Measurements from ENCODE around the gene GSTP1. TPM values are rescaled to one million over a fixed set of nuclear protein-coding genes. Genes with fewer than 3 reads are reported as not detected.
A peak's percentile ranks its signal among the peaks of the same experiment; 100 is the strongest.

Gene GSTP1
- total and polyA plus RNA-seq, 9 of the 15 experiments (the other 6 are each of a cell fraction or from before 2014, with no cell fraction given), result 592 to 2,150 (median 1,204) TPM

DNA sequence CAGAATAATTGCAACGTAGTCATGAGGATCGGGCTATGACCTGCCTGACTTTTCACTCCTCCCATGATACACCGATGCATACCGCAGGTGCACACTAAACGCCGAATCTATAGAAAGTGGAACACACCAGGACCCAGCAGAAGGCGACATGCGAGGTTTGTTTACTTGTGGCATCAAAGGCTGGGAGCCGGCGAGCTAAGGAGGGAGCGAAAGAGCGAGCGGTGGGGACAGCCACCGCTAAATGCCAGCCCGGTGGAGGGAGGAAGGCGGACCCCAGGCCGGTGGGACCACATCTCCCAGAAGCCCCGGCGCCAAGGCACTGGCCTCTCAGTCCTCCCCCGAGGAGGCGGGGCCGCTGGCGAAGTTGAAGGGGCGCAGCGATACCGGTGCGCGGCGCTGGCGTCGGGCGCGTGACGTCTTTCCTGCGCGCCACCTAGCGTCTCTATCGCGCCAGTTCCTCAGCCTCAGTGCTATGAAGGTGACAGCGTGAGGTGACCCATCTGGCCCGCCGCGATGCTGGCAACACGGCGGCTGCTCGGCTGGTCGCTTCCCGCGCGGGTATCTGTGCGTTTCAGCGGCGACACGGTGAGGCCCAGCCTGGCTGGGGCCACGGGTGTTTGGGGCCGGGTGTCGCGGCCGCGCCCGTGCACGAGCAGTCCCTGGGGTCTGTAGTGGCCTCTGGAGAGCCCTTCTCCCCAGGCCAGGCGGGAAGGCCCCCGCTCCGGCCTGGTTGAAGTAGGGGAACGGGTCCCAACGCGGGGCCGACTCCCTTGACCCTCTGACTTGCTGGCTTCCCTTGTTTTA lies 23.1 kb downstream of the GSTP1 start, which contains the start of gene NDUFV1 (continued):
- peak; percentile 76; the same call in 1 of the 2 replicates for TF ChIP-seq MITF (IDR thresholded peaks at IDR 0.05)
- peak; percentile 35 for TF ChIP-seq NFIC (IDR thresholded peaks at IDR 0.05)
- peak; percentile 75 for TF ChIP-seq USF1 (CRISPR knock-in tag; IDR thresholded peaks at IDR 0.05)
- TF ChIP-seq VEZF1 (CRISPR knock-in tag; IDR thresholded peaks at IDR 0.05), result peak; percentile 71
- TF ChIP-seq NFRKB (IDR thresholded peaks at IDR 0.05; ENCODE audit: low read depth), result no peak
- TF ChIP-seq TRIM24 (IDR thresholded peaks at IDR 0.05), result no peak
- TF ChIP-seq, protein P1, sequence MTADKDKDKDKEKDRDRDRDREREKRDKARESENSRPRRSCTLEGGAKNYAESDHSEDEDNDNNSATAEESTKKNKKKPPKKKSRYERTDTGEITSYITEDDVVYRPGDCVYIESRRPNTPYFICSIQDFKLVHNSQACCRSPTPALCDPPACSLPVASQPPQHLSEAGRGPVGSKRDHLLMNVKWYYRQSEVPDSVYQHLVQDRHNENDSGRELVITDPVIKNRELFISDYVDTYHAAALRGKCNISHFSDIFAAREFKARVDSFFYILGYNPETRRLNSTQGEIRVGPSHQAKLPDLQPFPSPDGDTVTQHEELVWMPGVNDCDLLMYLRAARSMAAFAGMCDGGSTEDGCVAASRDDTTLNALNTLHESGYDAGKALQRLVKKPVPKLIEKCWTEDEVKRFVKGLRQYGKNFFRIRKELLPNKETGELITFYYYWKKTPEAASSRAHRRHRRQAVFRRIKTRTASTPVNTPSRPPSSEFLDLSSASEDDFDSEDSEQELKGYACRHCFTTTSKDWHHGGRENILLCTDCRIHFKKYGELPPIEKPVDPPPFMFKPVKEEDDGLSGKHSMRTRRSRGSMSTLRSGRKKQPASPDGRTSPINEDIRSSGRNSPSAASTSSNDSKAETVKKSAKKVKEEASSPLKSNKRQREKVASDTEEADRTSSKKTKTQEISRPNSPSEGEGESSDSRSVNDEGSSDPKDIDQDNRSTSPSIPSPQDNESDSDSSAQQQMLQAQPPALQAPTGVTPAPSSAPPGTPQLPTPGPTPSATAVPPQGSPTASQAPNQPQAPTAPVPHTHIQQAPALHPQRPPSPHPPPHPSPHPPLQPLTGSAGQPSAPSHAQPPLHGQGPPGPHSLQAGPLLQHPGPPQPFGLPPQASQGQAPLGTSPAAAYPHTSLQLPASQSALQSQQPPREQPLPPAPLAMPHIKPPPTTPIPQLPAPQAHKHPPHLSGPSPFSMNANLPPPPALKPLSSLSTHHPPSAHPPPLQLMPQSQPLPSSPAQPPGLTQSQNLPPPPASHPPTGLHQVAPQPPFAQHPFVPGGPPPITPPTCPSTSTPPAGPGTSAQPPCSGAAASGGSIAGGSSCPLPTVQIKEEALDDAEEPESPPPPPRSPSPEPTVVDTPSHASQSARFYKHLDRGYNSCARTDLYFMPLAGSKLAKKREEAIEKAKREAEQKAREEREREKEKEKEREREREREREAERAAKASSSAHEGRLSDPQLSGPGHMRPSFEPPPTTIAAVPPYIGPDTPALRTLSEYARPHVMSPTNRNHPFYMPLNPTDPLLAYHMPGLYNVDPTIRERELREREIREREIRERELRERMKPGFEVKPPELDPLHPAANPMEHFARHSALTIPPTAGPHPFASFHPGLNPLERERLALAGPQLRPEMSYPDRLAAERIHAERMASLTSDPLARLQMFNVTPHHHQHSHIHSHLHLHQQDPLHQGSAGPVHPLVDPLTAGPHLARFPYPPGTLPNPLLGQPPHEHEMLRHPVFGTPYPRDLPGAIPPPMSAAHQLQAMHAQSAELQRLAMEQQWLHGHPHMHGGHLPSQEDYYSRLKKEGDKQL (CRISPR knock-in tag; IDR thresholded peaks at IDR 0.05; ENCODE audit: borderline replicate concordance), result peak; percentile 50; the same call in 1 of the 2 replicates
- TF ChIP-seq SOX6 (IDR thresholded peaks at IDR 0.05), result peak; percentile 36; the same call in 1 of the 2 replicates
- TF ChIP-seq HMBOX1 (IDR thresholded peaks at IDR 0.05), result no peak
